ENCODE data around the gene SGO2.
A peak's percentile ranks its signal among the peaks of the same experiment; 100 is the strongest.
"Not testable (repeated sequence)": the region's sequence is repeated elsewhere in the genome, so short reads cannot be mapped to it uniquely, and the experiment has no call there.

The SGO2 gene

DNA sequence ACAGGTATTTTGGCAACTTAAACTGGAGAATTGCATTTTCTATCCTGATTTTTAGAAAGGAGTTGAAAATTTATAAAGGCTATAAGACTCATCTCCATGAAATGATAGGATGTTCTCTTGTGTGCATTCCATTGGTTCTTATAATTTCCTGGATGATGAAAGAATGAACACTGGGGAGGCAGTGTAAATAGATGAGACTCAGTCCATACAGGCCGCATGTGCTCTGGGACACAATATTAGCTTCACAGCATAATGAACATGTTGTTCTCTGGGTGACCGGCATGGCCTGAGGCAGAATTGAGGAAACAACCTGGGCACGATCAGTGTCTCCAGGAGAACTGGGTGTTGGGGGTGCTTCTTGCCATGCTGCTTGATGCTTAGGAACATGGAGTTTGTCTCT lies 98.7 kb downstream of the SGO2 start:
- H3K36me3 ChIP-seq (ENCODE audit: control insufficient read depth, insufficient read depth, low read length, severe bottlenecking) = peaks cover 97% of the 10 kb centered on the region
- no peaks in the 10 kb centered on the region for H3K27me3 ChIP-seq (replicated peaks; ENCODE audit: control insufficient read depth, insufficient read depth, low read length)
- DNase-seq (ENCODE audit: low read depth) = peak; percentile 65
- peaks cover 37% of the 10 kb centered on the region for H3K4me1 ChIP-seq (ENCODE audit: control insufficient read depth, insufficient read depth, low read length)
- no peaks in the 10 kb centered on the region for H3K9me3 ChIP-seq (ENCODE audit: control insufficient read depth, low read length)
- peak overlapping the region; percentile 23 for H3K9ac ChIP-seq (ENCODE audit: low read length)
- H3K4me3 ChIP-seq (ENCODE audit: low read length) = no peak overlapping the region

- DNase-seq (ENCODE audit: low read depth) = no peak
- Histone ChIP-seq H3K9ac (ENCODE audit: low read length) (peak overlapping the region; percentile 23), H3K36me3 (ENCODE audit: control insufficient read depth, insufficient read depth, low read length, severe bottlenecking) (peaks cover 99% of the 10 kb centered on the region)
Observed at GRCh38 chr2:200625282-200625681, 99.3 kb downstream of the SGO2 start.

DNA sequence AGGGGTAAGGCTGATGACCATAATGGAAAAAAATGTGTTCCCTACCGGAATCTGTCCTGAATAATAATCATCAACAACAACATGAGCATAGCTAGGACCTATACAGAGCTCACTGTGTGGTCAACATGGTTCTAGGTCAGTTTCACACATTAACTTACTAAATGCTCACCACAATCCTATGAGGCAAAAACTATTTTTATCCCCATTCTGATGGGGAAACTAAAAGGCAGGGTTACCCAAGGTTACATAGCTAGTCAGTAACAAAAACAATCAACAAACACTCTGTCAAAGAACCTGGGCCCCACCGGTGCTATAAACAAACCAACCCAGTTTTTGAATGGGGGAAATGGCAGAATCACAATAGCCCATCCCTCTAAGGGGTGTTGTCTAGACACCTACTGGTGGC lies 100.0 kb downstream of the SGO2 start:
- H3K36me3 ChIP-seq (ENCODE audit: control insufficient read depth, insufficient read depth, low read length, severe bottlenecking) = peaks cover 98% of the 10 kb centered on the region
- DNase-seq (ENCODE audit: low read depth) = peak; percentile 65
- H3K4me3 ChIP-seq (ENCODE audit: low read length) = no peak overlapping the region
- peaks cover 32% of the 10 kb centered on the region for H3K4me1 ChIP-seq (ENCODE audit: control insufficient read depth, insufficient read depth, low read length)
- H3K9me3 ChIP-seq (ENCODE audit: control insufficient read depth, low read length) = no peaks in the 10 kb centered on the region
- peak overlapping the region; percentile 23 for H3K9ac ChIP-seq (ENCODE audit: low read length)
- H3K27me3 ChIP-seq (replicated peaks; ENCODE audit: control insufficient read depth, insufficient read depth, low read length) = no peaks in the 10 kb centered on the region

More at GRCh38 chr2:200625282-200625681, 99.3 kb downstream of the SGO2 start:
- Histone ChIP-seq H3K4me3 (ENCODE audit: low read length) (no peak overlapping the region), H3K27me3 (replicated peaks; ENCODE audit: control insufficient read depth, insufficient read depth, low read length) (no peaks in the 10 kb centered on the region), H3K9me3 (ENCODE audit: control insufficient read depth, low read length) (no peaks in the 10 kb centered on the region), H3K4me1 (ENCODE audit: control insufficient read depth, insufficient read depth, low read length) (peaks cover 35% of the 10 kb centered on the region)

DNA sequence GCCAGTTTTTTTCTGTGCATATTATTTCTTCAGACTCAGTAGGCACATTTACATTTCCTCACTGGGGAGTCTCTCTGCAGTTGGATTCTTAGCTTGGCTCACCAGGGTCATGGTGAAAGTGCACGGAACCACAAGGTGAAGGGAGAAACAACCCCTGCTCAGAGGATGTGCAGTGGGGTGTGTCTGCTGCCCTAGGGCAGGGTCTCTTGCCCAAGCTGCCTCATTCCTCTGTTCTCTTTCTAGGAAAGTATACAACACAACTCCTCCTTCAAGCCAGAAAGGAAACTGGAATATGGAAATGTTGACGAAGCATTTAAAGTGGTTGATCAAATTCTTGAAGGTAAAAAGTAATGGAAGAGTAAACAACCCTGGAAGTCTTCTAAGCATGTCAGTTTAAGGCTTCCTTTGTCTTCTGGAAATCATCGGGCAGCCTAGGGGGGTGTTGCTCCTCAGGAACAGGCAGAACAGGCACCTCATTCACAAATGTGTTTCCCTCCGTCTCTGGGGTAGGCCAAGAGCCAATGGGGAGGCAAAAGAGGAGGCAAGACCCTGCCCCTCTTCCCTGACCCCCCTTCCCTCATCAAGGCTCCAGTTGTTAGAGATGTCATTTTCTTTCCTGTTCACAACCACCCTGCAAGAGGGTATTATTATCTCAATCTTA lies 101.2 kb downstream of the SGO2 start:
- Histone ChIP-seq H3K4me1 (ENCODE audit: control insufficient read depth, insufficient read depth, low read length) (peaks cover 29% of the 10 kb centered on the region), H3K36me3 (ENCODE audit: control insufficient read depth, insufficient read depth, low read length, severe bottlenecking) (peaks cover 97% of the 10 kb centered on the region), H3K4me3 (ENCODE audit: low read length) (no peak overlapping the region), H3K9me3 (ENCODE audit: control insufficient read depth, low read length) (no peaks in the 10 kb centered on the region), H3K27me3 (replicated peaks; ENCODE audit: control insufficient read depth, insufficient read depth, low read length) (no peaks in the 10 kb centered on the region), H3K9ac (ENCODE audit: low read length) (no peak overlapping the region)
- DNase-seq (ENCODE audit: low read depth) = no peak

DNA sequence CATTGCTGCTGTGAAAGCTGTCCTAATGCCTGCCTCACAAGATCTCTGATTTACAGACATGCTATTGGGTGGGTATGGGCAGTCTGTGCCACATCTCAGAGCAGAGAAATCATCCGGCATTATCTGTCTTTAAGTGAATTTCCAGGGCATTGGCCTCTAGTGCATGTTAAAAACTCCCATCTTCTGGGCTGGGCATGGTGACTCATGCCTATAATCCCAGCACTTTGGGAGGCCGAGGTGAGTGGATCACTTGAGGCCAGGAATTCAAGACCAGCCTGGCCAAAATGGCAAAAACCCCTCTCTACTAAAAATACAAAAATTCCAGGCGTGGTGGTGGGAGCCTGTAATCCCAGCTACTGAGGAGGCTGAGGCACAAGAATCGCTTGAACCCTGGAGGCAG lies 102.5 kb downstream of the SGO2 start:
- DNase-seq (ENCODE audit: low read depth); H3K4me3 ChIP-seq (ENCODE audit: low read length); H3K9ac ChIP-seq (ENCODE audit: low read length); H3K9me3 ChIP-seq (ENCODE audit: control insufficient read depth, low read length); H3K27me3 ChIP-seq (replicated peaks; ENCODE audit: control insufficient read depth, insufficient read depth, low read length): not testable (repeated sequence)
- H3K4me1 ChIP-seq (ENCODE audit: control insufficient read depth, insufficient read depth, low read length) = peaks cover 29% of the 10 kb centered on the region
- H3K36me3 ChIP-seq (ENCODE audit: control insufficient read depth, insufficient read depth, low read length, severe bottlenecking) = peaks cover 97% of the 10 kb centered on the region

GRCh38 chr2:200631287-200631686 lies 105.3 kb downstream of the SGO2 start:
- H3K4me3 ChIP-seq (ENCODE audit: low read length) = no peak overlapping the region
- H3K4me1 ChIP-seq (ENCODE audit: control insufficient read depth, insufficient read depth, low read length) = peaks cover 19% of the 10 kb centered on the region
- no peaks in the 10 kb centered on the region for H3K9me3 ChIP-seq (ENCODE audit: control insufficient read depth, low read length)
- peaks cover 97% of the 10 kb centered on the region for H3K36me3 ChIP-seq (ENCODE audit: control insufficient read depth, insufficient read depth, low read length, severe bottlenecking)
- H3K9ac ChIP-seq (ENCODE audit: low read length) = no peak overlapping the region
- no peaks in the 10 kb centered on the region for H3K27me3 ChIP-seq (replicated peaks; ENCODE audit: control insufficient read depth, insufficient read depth, low read length)
- DNase-seq (ENCODE audit: low read depth) = no peak
